MCF 10A (cell line): ENCODE data around the gene SCAMP2. TPM values are rescaled to one million over a fixed set of nuclear protein-coding genes. Genes with fewer than 3 reads are reported as not detected.

ENCODE experiments used
- BruUV-seq: library from RNA; stranded (reverse); fragments of 400-500 nt; replicated peaks from 2 replicates; lab custom pipeline; 2021; lab: Mats Ljungman, UMichigan
- CTCF ChIA-PET: fragments of 300-600 bp; sonication (Branson Sonifier 250); formaldehyde crosslinking; extraction: SDS; loops from one replicate; lab custom pipeline; 2021; ENCODE audit warnings: antibody characterized with exemption, inconsistent platforms; lab: Yijun Ruan, JAX
- POLR2A ChIA-PET: fragments of 300-600, 350-650 bp; sonication (Branson Sonifier 250); formaldehyde crosslinking; extraction: SDS; loops from one replicate; lab custom pipeline; 2020; ENCODE audit warnings: antibody characterized with exemption, inconsistent platforms; lab: Yijun Ruan, JAX
- DNase-seq: peaks from one replicate; pipeline ENCODE4 v3.0.0-alpha.2; 2018; ENCODE audit not compliant: unreplicated experiment
- H3K27ac Mint-ChIP-seq: one replicate; pipeline ENCODE4 v1.8.0; 2022; ENCODE audit warnings: mild to moderate bottlenecking, low read depth, mixed read lengths; ENCODE audit not compliant: unreplicated experiment
- H3K27me3 Mint-ChIP-seq: one replicate; pipeline ENCODE4 v1.8.0; 2022; ENCODE audit warnings: mixed read lengths; ENCODE audit not compliant: insufficient read depth, unreplicated experiment
- H3K36me3 Mint-ChIP-seq: one replicate; pipeline ENCODE4 v1.8.0; 2022; ENCODE audit warnings: mild to moderate bottlenecking, moderate library complexity, mixed read lengths; ENCODE audit not compliant: insufficient read depth, unreplicated experiment
- H3K4me1 Mint-ChIP-seq: one replicate; pipeline ENCODE4 v1.8.0; 2022; ENCODE audit warnings: mixed read lengths; ENCODE audit not compliant: insufficient read depth, unreplicated experiment
- H3K4me3 Mint-ChIP-seq: one replicate; pipeline ENCODE4 v1.8.0; 2022; ENCODE audit warnings: mild to moderate bottlenecking, moderate library complexity, mixed read lengths; ENCODE audit not compliant: unreplicated experiment
- H3K9me3 Mint-ChIP-seq: one replicate; pipeline ENCODE4 v1.8.0; 2022; ENCODE audit warnings: mixed read lengths; ENCODE audit not compliant: unreplicated experiment
- intact Hi-C: fragments of 100-400 bp; cut with micrococcal nuclease; formaldehyde crosslinking; loops from 2 replicates; pipeline ENCODE4 v1.14.1; 2022
- total RNA-seq: library from RNA; stranded (reverse); gene quantifications from 2 replicates; pipeline ENCODE4 v1.2.3, GENCODE V29; 2022
- TF ChIP-seq, protein P1 (sequence below): fragments of 200-600 bp; IDR thresholded peaks from one replicate; pipeline ENCODE4 v1.8.0; 2022; ENCODE audit warnings: antibody characterized with exemption, mild to moderate bottlenecking; ENCODE audit not compliant: unreplicated experiment

Gene SCAMP2
- total RNA-seq, 1 experiment from 2014 or later: 64.4 TPM

DNA sequence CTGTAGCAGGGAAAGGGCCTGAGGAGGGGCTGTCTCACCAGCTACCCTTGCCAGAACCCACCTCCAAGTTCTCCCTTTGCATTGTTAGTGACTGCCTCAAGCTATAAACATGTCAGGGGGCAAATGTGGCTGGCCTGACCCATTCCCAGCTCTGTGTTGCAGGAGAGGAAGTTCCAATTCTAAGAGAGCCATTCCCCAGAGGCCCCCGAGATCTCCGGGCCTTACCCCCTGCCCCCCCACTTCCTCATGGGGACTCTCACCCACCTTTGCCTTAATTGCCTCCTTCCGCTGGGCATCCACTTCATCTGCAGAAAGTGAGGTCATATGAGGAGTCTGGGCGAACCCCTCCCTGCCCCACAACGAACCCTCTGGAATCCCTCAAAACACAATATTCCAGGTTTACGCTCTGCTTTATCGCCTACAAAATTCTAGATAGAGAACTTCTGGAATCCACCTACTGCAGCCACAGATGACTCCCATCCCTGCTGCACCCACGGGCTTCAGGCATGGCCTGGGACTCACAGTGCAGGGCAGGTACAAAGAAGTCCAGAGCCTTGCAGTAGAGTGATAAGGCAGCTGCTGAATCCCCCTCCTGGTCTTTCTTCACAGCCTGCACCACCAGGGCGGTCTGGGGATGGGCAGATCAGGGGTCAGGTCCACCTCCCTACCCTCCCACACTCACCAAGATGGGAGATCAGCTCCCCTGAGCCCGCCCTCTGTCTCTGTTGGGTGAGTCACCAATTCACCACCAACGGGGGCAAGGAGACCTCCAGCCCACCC is 34.2 kb downstream of the SCAMP2 start:
- Mint-ChIP-seq H3K27me3 (no peaks in the 10 kb centered on the region), H3K4me3 (no peak overlapping the region), H3K4me1 (peaks cover 6% of the 10 kb centered on the region), H3K27ac (no peak overlapping the region), H3K36me3 (peaks cover 19% of the 10 kb centered on the region), H3K9me3 (no peaks in the 10 kb centered on the region)
- POLR2A ChIA-PET: no interaction called here
- TF ChIP-seq, protein P1, sequence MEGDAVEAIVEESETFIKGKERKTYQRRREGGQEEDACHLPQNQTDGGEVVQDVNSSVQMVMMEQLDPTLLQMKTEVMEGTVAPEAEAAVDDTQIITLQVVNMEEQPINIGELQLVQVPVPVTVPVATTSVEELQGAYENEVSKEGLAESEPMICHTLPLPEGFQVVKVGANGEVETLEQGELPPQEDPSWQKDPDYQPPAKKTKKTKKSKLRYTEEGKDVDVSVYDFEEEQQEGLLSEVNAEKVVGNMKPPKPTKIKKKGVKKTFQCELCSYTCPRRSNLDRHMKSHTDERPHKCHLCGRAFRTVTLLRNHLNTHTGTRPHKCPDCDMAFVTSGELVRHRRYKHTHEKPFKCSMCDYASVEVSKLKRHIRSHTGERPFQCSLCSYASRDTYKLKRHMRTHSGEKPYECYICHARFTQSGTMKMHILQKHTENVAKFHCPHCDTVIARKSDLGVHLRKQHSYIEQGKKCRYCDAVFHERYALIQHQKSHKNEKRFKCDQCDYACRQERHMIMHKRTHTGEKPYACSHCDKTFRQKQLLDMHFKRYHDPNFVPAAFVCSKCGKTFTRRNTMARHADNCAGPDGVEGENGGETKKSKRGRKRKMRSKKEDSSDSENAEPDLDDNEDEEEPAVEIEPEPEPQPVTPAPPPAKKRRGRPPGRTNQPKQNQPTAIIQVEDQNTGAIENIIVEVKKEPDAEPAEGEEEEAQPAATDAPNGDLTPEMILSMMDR: no peak
- CTCF ChIA-PET: interaction anchor here (1.0 to 1.6 kb wide), 2 partner anchors 67 to 111 kb away, joined by 4 read pairs; no protein-coding TSS in a partner anchor
- no TSS peak for BruUV-seq
- no peak for DNase-seq
- intact Hi-C loops: no loop called here

DNA sequence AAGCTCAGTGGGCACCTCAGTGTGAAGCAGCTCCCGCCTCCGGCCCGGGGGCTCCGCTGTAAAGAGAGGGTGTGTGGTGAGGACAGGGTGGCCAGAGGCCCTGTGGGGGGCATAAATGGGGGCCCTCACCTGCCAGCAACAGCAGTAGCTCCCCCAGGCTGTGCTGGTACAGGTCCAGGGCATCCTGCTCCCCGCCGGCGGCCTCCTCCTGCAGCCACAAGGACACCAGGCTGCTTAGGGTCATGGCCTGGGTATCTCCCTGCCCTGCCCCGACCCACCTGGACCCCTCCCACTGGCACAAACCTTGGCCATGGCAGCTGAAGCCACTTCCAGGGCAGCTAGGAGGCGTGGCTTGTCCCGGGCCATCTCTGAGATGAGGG is 35.0 kb downstream of the SCAMP2 start:
- DNase-seq: no peak
- ChIA-PET POLR2A (no interaction called here), CTCF (interaction anchor here (1.0 to 1.6 kb wide), 2 partner anchors 67 to 112 kb away, joined by 4 read pairs; no protein-coding TSS in a partner anchor)
- BruUV-seq: no TSS peak
- Mint-ChIP-seq H3K9me3 (no peaks in the 10 kb centered on the region), H3K27ac (no peak overlapping the region), H3K4me3 (no peak overlapping the region), H3K36me3 (peaks cover 18% of the 10 kb centered on the region), H3K4me1 (peaks cover 6% of the 10 kb centered on the region), H3K27me3 (no peaks in the 10 kb centered on the region)
- intact Hi-C loops: no loop called here
- TF ChIP-seq, protein P1: no peak

DNA sequence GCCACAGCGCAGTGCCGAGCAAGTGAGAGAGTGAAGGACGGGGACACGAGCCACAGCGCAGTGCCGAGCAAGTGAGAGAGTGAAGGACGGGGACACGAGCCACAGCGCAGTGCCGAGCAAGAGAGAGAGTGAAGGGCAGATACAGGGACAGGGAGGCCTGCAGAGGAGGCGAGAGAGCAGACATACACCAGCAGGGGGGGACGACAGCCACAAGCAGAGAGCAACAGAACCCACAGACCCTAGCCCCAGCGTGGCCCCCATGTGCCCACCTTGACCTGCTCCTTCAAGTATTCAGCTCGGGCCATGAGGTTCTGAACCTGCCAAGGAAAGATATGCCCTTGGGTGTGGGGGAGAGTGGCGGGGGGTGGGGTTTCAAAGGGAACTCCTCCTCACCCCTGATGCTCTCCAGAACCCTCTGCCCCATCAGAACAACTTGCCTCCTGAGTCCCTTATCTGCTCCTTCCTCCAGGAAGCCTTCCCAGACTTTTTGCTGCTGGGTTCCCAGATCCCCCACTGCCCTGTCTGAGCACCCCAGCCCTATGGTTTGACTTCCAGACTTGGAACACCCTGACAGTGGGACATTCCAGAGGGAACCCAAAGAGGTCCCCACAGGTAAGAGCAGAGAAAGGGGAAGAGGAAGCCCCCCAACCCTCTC is 35.6 kb downstream of the SCAMP2 start:
- Mint-ChIP-seq H3K4me3 (no peak overlapping the region), H3K27me3 (no peaks in the 10 kb centered on the region), H3K27ac (no peak overlapping the region), H3K36me3 (peaks cover 18% of the 10 kb centered on the region), H3K9me3 (no peaks in the 10 kb centered on the region), H3K4me1 (peaks cover 6% of the 10 kb centered on the region)
- intact Hi-C loops: no loop called here
- CTCF ChIA-PET: interaction anchor here (0.6 to 1.6 kb wide), 5 partner anchors 61 to 113 kb away, joined by 3 to 7 read pairs (median 3); no protein-coding TSS in a partner anchor
- no TSS peak for BruUV-seq
- POLR2A ChIA-PET: no interaction called here
- no peak for DNase-seq
- TF ChIP-seq, protein P1: no peak

DNA sequence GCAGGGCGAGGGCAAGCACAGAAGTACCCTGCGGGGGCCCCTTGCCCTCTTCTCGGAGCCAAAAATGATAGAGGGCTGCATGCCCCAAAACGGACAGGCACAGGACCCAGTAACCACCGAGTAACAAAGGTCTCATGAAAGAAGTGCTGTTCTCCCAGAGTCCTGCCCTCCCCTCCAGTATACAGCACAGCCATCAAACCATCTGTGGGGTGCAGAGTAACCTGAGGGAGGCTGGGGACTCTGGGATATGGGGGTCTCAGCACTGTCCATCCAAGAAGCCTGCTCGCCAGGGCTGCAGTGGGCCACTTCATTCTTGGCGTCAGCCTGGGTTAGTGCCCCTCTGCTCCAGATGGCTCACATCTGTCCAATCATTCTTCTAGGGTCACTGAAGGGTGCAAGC is 36.3 kb downstream of the SCAMP2 start:
- intact Hi-C loops: no loop called here
- Mint-ChIP-seq H3K4me3 (no peak overlapping the region), H3K36me3 (peaks cover 18% of the 10 kb centered on the region), H3K27ac (no peak overlapping the region), H3K27me3 (no peaks in the 10 kb centered on the region), H3K9me3 (no peaks in the 10 kb centered on the region), H3K4me1 (peaks cover 6% of the 10 kb centered on the region)
- ChIA-PET CTCF (interaction anchor here (0.6 to 1.6 kb wide), 6 partner anchors 13 to 159 kb away, joined by 3 to 7 read pairs (median 3); no protein-coding TSS in a partner anchor), POLR2A (no interaction called here)
- no peak for DNase-seq
- BruUV-seq: no TSS peak
- TF ChIP-seq, protein P1: no peak
